Measurements from ENCODE around the gene KCNIP1.

- TF ChIP-seq CTCF (IDR thresholded peaks at IDR 0.05) = no peak
- no peak for TF ChIP-seq POLR2AphosphoS5 (IDR thresholded peaks at IDR 0.05)
- TF ChIP-seq POLR2A (IDR thresholded peaks at IDR 0.05) = no peak
These were observed 137.1 kb downstream of the KCNIP1 start for GRCh38 chr5:170640731-170641588.
